ENCODE data around the gene NOD1. TPM values are rescaled to one million over a fixed set of nuclear protein-coding genes. Genes with fewer than 3 reads are reported as not detected.

Gene NOD1
- total and polyA plus RNA-seq, 2 of the 8 experiments (the other 6 are each of a cell fraction or from before 2014, with no cell fraction given): 3.8 to 6.5 TPM

GRCh38 chr7:30470771-30471170 is 7.8 kb downstream of the NOD1 start:
- H2BK20ac ChIP-seq (ENCODE audit: low read length): no peak overlapping the region
- no peak overlapping the region for H4K91ac ChIP-seq (replicated peaks; ENCODE audit: insufficient read length, low read length)
- H3K79me1 ChIP-seq (ENCODE audit: low read depth, low read length): no peaks in the 10 kb centered on the region
- no peak overlapping the region for H4K5ac ChIP-seq (ENCODE audit: insufficient read length, low read depth, low read length)
- H3K56ac ChIP-seq (replicated peaks; ENCODE audit: insufficient read length, low read depth, low read length): no peak overlapping the region
- no peaks in the 10 kb centered on the region for H3K36me3 ChIP-seq (ENCODE audit: control insufficient read depth in 2 of 4, insufficient read depth in 4 of 4, low read length in 3 of 4)
- no peak for FAIRE-seq
- no peak overlapping the region for H3K18ac ChIP-seq (ENCODE audit: extremely low read depth, low read length)
- 89% methylated on average over 6 of the region's 6 CpGs; no CpG with 5 or more reads in 1 of the 2 experiments for WGBS, 2 experiments (ENCODE audit: extremely low coverage in 1 of 2, insufficient coverage in 1 of 2, insufficient read length in 1 of 2, insufficient replicate concordance in 2 of 2, low coverage in 1 of 2, low lambda C conversion rate in 2 of 2, missing lambda C conversion rate in 1 of 2)
- H2BK15ac ChIP-seq (ENCODE audit: low read length): no peak overlapping the region
- DNase-seq (ENCODE audit: low read depth in 1 of 2, low spot score in 2 of 2): no peak
- no peak overlapping the region for H3K4ac ChIP-seq (replicated peaks; ENCODE audit: insufficient read length, low read depth, low read length)
- H3K9me3 ChIP-seq (ENCODE audit: insufficient read depth in 2 of 2, low read depth in 1 of 2, low read length in 1 of 2): no peaks in the 10 kb centered on the region
- H4K20me1 ChIP-seq (replicated peaks in 1 of 2; ENCODE audit: control insufficient read depth in 1 of 2, insufficient read depth in 2 of 2, low read length in 2 of 2): no peaks in the 10 kb centered on the region
- no peak overlapping the region for H3K4me3 ChIP-seq (ENCODE audit: extremely low read depth in 1 of 4, insufficient read depth in 2 of 4, low read depth in 3 of 4, low read length in 4 of 4)
- H2AK5ac ChIP-seq (ENCODE audit: low read depth, low read length): no peak overlapping the region
- H2BK12ac ChIP-seq (ENCODE audit: low read depth, low read length): no peak overlapping the region
- H2BK120ac ChIP-seq (replicated peaks; ENCODE audit: low read depth, low read length): no peak overlapping the region
- CTCF ChIA-PET (ENCODE audit: partially characterized antibody): interaction anchor here (1.0 to 2.8 kb wide), 3 partner anchors 10 to 37 kb away, joined by 3 to 17 read pairs (median 6); no protein-coding TSS in a partner anchor
- no peak for TF ChIP-seq ATF2 (IDR thresholded peaks at IDR 0.05; ENCODE audit: low read length)
- H4K8ac ChIP-seq (ENCODE audit: extremely low read depth, insufficient read depth, low read length): no peak overlapping the region
- H2AFZ ChIP-seq (ENCODE audit: low read length): no peak overlapping the region
- no peak overlapping the region for H2BK5ac ChIP-seq (ENCODE audit: low read depth, low read length)
- no peak overlapping the region for H3K23ac ChIP-seq (ENCODE audit: insufficient read length)
- no peak overlapping the region for H3K4me2 ChIP-seq (ENCODE audit: insufficient read depth in 1 of 2, low read depth in 2 of 2, low read length in 2 of 2)
- H3K79me2 ChIP-seq (ENCODE audit: control insufficient read depth in 1 of 2, insufficient read depth in 2 of 2, low read length in 2 of 2): no peaks in the 10 kb centered on the region
- no peaks in the 10 kb centered on the region for H3K27me3 ChIP-seq (replicated peaks in 1 of 4; ENCODE audit: control insufficient read depth in 3 of 4, extremely low read depth in 1 of 4, insufficient read depth in 3 of 4, low read length in 3 of 4)
- no peaks in the 10 kb centered on the region for H3K23me2 ChIP-seq (ENCODE audit: low read depth, low read length)
- H3K4me1 ChIP-seq (replicated peaks in 1 of 4; ENCODE audit: control insufficient read depth in 3 of 4, insufficient read depth in 4 of 4, low read length in 3 of 4): peaks cover 3 to 14% (median 5%) of the 10 kb centered on the region in 4 experiments; a peak in 5 of 7 replicates
- POLR2A ChIA-PET (ENCODE audit: partially characterized antibody): no interaction called here
- H3K9ac ChIP-seq (replicated peaks in 1 of 4; ENCODE audit: extremely low read depth in 1 of 4, low read depth in 3 of 4, low read length in 3 of 4): no peak overlapping the region
- H3K14ac ChIP-seq (ENCODE audit: insufficient read length): no peak overlapping the region
- H3K27ac ChIP-seq (ENCODE audit: low read depth, low read length): no peak overlapping the region

Data from H1 (cell line).